Stimulated activated CD8-positive, alpha-beta memory T cell treated with anti-CD3 and anti-CD28 coated beads, Interleukin-2, amount 100 ng/mL, for 1 hour (primary cell): ENCODE measurements around the gene CTNND2.

Experiments
- DNase-seq, 2 donors: peaks; one replicate each; pipeline ENCODE4 v3.0.0-alpha.2; 2020; ENCODE audit warnings: low read depth in 2 of 2

CTNND2 gene

DNA sequence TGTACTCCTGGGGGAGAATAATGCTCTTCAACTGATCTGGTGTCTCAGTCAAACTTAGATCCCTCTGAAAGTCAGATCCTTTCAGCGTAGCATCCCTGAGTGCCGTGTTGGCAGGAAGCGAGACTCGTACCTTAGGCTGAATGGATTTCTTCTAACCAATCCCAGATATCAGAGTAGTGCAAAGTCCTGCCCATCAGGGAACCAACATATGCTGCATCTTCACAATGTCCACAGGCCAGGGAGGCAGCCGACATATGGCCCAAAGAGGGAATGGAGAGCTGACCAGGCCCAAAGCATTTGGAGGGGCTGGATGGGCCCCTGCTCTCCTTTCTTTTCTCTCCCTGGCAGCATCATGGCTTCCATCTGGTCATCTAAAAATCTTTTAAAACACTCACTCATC lies 646.2 kb downstream of the CTNND2 start:
- DNase-seq, result no peak

- DNase-seq, result no peak
Observed at GRCh38 chr5:11252523-11252922, 651.7 kb downstream of the CTNND2 start.

DNA sequence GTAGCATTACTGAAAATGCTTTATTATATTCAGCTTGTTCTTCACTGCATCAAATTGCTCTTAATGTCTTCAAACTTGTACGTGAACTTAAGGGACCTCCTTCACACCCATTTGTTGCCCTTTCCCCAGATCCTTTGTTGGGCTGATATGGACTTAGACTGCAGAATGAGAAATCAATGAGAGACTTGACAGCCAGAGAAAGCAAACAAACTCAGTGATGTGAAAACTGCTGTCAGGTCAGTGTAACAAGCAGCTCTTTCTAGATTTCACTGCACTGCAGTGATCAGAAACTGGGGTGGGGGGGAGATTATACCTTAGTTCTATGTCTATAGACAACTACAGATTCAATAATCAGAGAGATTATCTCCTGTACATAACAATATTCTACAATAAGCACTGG lies 652.2 kb downstream of the CTNND2 start:
- DNase-seq, result no peak

DNA sequence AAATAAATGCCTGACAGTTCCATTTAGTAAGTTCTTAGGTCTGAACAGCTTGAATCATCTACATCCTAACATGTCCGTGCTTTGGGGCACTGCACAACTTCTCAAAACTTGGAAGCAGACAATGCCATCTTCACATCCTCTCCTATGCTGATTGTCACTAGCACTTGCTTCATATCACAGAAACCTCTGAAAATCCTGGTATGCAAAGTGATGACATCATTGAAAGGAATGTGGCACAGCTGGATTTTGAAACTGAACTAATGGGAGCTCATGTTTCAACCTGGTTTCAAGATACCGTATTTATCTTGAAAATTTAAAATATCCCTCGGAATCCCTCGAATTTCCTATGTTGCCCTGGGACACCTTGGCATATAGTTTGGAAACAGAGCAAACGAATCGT lies 653.0 kb downstream of the CTNND2 start:
- DNase-seq, result no peak

- no peak for DNase-seq
Observed at GRCh38 chr5:11248966-11249365, 655.3 kb downstream of the CTNND2 start.

- DNase-seq, result no peak
Observed at GRCh38 chr5:11247224-11247623, 657.0 kb downstream of the CTNND2 start.

DNA sequence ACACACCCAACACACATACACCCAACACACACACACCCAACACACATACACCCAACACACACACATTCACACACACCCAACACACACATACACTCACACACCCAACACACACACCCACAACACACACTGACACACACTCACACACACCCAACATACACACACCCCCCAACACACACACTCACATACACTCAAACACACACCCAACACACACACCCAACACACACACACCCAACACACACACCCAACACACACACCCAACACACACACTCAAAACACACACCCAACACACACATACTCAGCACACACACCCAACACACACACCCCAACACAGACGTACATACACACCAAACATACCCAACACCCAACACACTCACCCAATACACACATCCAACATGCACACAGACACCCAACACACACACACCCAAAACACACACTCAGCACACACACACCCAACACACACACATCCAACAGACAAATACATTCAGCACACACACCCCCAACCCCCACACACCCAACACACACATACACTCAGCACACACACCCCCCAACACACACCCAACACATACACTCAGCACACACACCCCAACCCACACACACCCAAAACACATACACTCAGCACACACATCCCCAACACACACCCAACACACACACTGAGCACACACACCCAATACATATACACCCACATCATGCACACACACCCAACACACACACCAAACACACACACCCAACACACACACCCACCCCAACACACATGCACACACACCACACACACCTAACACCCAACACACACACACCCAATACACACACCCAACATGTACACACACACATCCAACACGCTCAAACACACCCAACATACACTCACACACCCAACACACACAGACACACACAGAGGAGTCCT lies 663.7 kb downstream of the CTNND2 start:
- no peak for DNase-seq

- DNase-seq, result no peak
Observed at GRCh38 chr5:11239261-11240015, 664.8 kb downstream of the CTNND2 start.

GRCh38 chr5:11234501-11234911 lies 669.7 kb downstream of the CTNND2 start:
- no peak for DNase-seq

- no peak for DNase-seq
Observed at GRCh38 chr5:11230890-11231289, 673.4 kb downstream of the CTNND2 start.

GRCh38 chr5:11227064-11227463 lies 677.2 kb downstream of the CTNND2 start:
- DNase-seq, result no peak

- no peak for DNase-seq
Observed at GRCh38 chr5:11224436-11225187, 679.6 kb downstream of the CTNND2 start.

GRCh38 chr5:11222169-11222568 lies 682.1 kb downstream of the CTNND2 start:
- DNase-seq, result no peak

DNA sequence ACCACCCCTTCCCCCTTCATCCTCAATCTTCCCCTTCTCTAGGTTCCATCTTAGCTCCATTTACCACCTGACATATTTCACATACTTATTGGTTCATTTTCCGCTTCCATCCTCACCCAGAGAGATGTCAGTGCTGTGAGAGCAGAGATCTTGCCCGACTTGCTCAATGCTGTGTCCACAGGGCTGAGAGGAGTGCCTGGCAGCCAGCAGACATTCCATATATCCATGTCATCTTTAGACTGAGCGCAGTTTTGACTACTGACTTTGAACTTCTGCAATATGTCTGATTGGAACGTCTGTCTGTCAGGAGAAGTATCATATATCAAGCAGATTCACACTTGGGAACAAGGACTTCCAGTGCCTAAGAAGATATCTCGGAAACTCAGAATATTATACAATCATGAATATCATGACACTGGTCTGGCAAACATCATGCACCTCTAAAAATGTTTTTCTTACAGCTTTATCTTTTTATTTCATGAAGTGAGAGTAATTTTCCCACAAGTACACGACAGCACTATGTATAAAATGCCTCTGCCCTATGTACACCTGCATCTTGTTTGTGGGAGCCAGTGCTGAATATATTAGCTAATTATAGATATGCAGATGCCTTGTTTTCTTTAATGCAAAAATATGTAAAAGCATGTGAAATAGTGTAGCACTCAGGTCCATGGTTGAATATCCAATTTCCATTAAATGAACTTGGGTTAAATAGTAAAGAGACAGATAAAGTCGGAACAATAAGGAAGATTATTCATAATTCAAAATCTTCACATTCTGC lies 689.2 kb downstream of the CTNND2 start:
- DNase-seq, result no peak

DNA sequence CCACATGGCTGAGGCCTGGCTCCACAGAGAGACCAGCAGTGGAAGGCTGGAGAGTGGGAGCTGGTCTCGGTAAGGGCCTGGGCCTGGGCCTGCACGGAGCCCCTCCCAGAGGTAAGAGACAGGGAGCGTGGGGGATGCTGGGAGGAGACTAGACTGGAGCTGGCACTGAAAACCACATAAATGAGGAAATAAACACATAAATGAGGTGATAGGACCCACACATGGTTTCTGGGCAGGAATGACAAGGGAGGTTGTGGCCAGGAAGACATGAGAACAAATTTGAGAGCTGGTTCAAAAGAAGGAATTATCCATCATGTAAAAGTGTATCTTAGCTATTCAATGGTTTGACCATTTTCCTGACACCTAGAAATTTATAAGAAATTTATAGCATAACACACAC lies 691.5 kb downstream of the CTNND2 start:
- DNase-seq, result no peak

DNA sequence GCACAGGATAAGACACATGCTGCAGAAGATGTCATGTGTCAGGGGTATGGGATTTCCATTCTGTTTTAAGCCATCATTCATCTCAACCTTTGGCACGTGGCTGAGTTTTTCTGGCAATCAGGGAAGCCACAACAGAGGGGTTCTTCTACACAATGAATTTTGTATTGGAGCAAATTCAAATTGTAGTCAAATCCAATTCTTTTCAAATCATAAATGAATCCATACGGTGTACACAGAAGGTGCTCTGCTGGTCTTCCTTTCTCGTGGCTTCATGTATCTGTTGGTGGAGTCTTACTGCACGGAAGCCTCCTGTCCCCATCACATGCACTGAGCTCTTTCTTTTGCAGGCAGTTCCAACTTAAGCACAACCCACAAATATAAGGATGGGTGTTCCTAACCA lies 706.5 kb downstream of the CTNND2 start:
- no peak for DNase-seq

- DNase-seq, result no peak
Observed at GRCh38 chr5:11191673-11192072, 712.6 kb downstream of the CTNND2 start.

DNA sequence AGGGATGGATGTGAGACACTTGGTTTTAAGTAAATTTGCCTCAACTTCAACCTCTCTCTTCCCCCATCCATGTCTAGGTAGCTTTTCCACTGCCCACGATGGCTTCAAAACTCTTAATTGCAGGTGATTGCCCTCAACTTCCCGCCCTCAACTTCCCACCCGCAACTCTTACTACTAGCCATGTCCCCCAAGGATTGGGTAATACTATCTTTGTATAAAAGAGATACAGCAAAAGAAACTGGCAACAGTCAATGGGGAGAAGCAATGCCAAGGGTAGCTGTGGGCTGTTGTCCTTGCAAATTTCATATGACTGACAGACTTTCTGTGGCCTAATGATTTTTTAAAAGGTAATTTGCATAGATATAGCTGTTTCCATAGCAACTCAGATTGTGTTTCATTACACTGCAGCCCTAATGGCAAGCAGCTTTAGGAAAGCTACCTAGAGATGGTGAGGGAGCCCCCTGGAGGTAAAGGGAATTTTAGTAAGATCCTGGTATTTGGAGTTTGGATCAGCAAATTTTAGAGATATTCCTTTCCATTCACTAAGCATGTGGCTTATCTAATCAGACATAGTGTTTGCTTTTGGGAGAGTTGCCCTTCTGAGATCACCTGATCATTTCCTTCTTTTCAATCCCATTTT lies 721.7 kb downstream of the CTNND2 start:
- DNase-seq, result no peak

DNA sequence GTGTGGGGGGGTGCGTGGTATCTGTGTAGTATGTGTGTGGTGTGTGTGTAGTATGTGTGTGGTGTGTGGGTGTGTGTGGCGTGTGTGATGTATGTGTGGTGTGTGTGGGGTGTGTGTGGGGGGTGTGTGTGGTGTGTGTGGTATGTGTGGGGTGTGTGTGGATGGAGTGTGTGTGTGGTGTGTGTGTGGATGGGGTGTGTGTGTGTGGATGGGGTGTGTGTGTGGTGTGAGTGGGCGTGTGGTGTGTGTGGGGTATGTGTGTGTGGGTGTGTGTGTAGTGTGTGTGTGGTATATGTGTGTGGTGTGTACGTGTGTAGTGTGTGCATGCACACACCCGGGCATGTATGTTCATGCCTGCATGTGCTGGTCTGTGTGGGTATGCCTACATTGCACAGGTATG lies 722.3 kb downstream of the CTNND2 start:
- DNase-seq, result no peak

DNA sequence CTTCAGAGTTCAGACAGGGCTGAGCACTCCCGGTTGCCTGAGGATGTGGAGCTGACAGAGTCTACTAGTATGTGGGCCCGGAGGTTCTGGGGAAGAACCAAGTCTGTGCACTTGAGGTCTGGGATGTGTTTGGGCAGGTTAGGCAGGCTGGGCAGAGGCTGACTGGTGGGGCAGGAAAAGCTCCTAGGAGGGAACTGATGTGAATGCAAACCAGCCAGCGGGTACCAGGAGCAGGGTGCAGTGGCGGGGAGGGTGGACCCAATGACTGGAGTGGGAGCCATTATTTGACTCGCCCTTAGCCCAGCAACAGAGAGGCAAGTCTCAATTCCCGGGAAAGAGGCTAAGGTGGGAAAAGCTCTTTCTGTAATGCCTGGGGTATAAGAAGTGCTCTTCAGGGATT lies 723.4 kb downstream of the CTNND2 start:
- no peak for DNase-seq
